ENCODE data around the gene SP1. TPM values are rescaled to one million over a fixed set of nuclear protein-coding genes. Genes with fewer than 3 reads are reported as not detected.
"Not testable (repeated sequence)": the region's sequence is repeated elsewhere in the genome, so short reads cannot be mapped to it uniquely, and the experiment has no call there.

SP1 gene
- total RNA-seq, 2 donors from 2014 or later, result 83.6 to 96.8 TPM

GRCh38 chr12:53418221-53418620 lies 38.2 kb downstream of the SP1 start:
- Histone ChIP-seq H3K4me3 (no peak overlapping the region), H3K27me3 (no peaks in the 10 kb centered on the region), H3K9me3 (no peaks in the 10 kb centered on the region), H3K4me1 (no peaks in the 10 kb centered on the region), H3K9ac (ENCODE audit: low read depth in 2 of 2, low read length in 2 of 2) (no peak overlapping the region), H3K36me3 (no peaks in the 10 kb centered on the region), H3K27ac (no peak overlapping the region)
- no peak for TF ChIP-seq CTCF (IDR thresholded peaks at IDR 0.05)
- intact Hi-C loops (cut with DNase I), result no loop called here
- DNase-seq, result no peak

GRCh38 chr12:53419756-53420155 lies 39.8 kb downstream of the SP1 start:
- H3K36me3 ChIP-seq, result no peaks in the 10 kb centered on the region
- H3K27me3 ChIP-seq, result no peaks in the 10 kb centered on the region
- no peak for TF ChIP-seq CTCF (IDR thresholded peaks at IDR 0.05)
- no peak overlapping the region for H3K9ac ChIP-seq (ENCODE audit: low read depth in 2 of 2, low read length in 2 of 2)
- intact Hi-C loops (cut with DNase I), result loop anchor here (2.0 kb wide), 1 partner anchor 67 kb away; no protein-coding TSS in a partner anchor
- no peak overlapping the region for H3K27ac ChIP-seq
- DNase-seq, result no peak
- no peaks in the 10 kb centered on the region for H3K9me3 ChIP-seq
- H3K4me3 ChIP-seq, result no peak overlapping the region
- H3K4me1 ChIP-seq, result no peaks in the 10 kb centered on the region

GRCh38 chr12:53422247-53422646 lies 42.3 kb downstream of the SP1 start:
- DNase-seq; H3K4me3 ChIP-seq; H3K9me3 ChIP-seq; H3K27me3 ChIP-seq; H3K36me3 ChIP-seq; H3K4me1 ChIP-seq; H3K9ac ChIP-seq (ENCODE audit: low read depth in 2 of 2, low read length in 2 of 2); intact Hi-C loops (cut with DNase I); H3K27ac ChIP-seq: not testable (repeated sequence)

GRCh38 chr12:53423597-53423996 lies 43.6 kb downstream of the SP1 start, which contains the start of gene AMHR2:
TSS of gene AMHR2 (plus strand) at chr12:53423855. CDS start at chr12:53423935, 80 bp downstream.
- DNase-seq, result no peak
- H3K27ac ChIP-seq, result no peak within 1 kb of the TSS
- H3K27me3 ChIP-seq, result no peaks in the 10 kb centered on the region
- intact Hi-C loops (cut with DNase I), result no loop called here
- no peaks in the 10 kb centered on the region for H3K4me1 ChIP-seq
- TF ChIP-seq CTCF (IDR thresholded peaks at IDR 0.05), result no peak
- H3K9ac ChIP-seq (ENCODE audit: low read depth in 2 of 2, low read length in 2 of 2), result no peak within 1 kb of the TSS
- no peaks in the 10 kb centered on the region for H3K36me3 ChIP-seq
- no peaks in the 10 kb centered on the region for H3K9me3 ChIP-seq
- H3K4me3 ChIP-seq, result no peak within 1 kb of the TSS

GRCh38 chr12:53424626-53425514 lies 44.9 kb downstream of the SP1 start:
- Histone ChIP-seq H3K4me3 (no peak overlapping the region), H3K9me3 (no peaks in the 10 kb centered on the region), H3K27ac (no peak overlapping the region), H3K36me3 (no peaks in the 10 kb centered on the region), H3K9ac (ENCODE audit: low read depth in 2 of 2, low read length in 2 of 2) (no peak overlapping the region), H3K4me1 (no peaks in the 10 kb centered on the region), H3K27me3 (no peaks in the 10 kb centered on the region)
- DNase-seq, result no peak
- TF ChIP-seq CTCF (IDR thresholded peaks at IDR 0.05), result no peak
- intact Hi-C loops (cut with DNase I), result no loop called here

- no peak for DNase-seq
- Histone ChIP-seq H3K27ac (no peak overlapping the region), H3K9me3 (no peaks in the 10 kb centered on the region), H3K4me3 (no peak overlapping the region), H3K36me3 (no peaks in the 10 kb centered on the region), H3K27me3 (no peaks in the 10 kb centered on the region), H3K4me1 (no peaks in the 10 kb centered on the region), H3K9ac (ENCODE audit: low read depth in 2 of 2, low read length in 2 of 2) (no peak overlapping the region)
- intact Hi-C loops (cut with DNase I), result no loop called here
- TF ChIP-seq CTCF (IDR thresholded peaks at IDR 0.05), result no peak
Measured at GRCh38 chr12:53425515-53426150, 45.7 kb downstream of the SP1 start.
